Neural cell (in vitro differentiated cells): ENCODE measurements around the gene ZGLP1.

Experiments used
- EP300 ChIP-seq: fragments of 450-650 bp; conservative IDR thresholded peaks from 2 replicates; pipeline ENCODE4 v1.6.1; 2014; ENCODE audit warnings: antibody characterized with exemption, mild to moderate bottlenecking, moderate library complexity; ENCODE audit not compliant: poor library complexity, severe bottlenecking
- EZH2 ChIP-seq: fragments of 200-600, 300-800 bp; shearing (Covaris generic), sonication (generic); IDR thresholded peaks from 2 replicates; pipeline ENCODE4 v1.6.1; 2014; ENCODE audit warnings: antibody characterized with exemption, low read length, borderline replicate concordance, mild to moderate bottlenecking; ENCODE audit not compliant: insufficient read depth, poor library complexity, severe bottlenecking
- MXI1 ChIP-seq: fragments of 450-650 bp; conservative IDR thresholded peaks from 2 replicates; pipeline ENCODE4 v1.6.1; 2014; ENCODE audit warnings: antibody characterized with exemption, mild to moderate bottlenecking; ENCODE audit not compliant: poor library complexity, severe bottlenecking
- POLR2AphosphoS5 ChIP-seq: IDR thresholded peaks from 2 replicates; pipeline ENCODE4 v1.6.1; 2012
- RAD21 ChIP-seq: fragments of 450-650 bp; conservative IDR thresholded peaks from 2 replicates; pipeline ENCODE4 v1.6.1; 2014; ENCODE audit warnings: antibody characterized with exemption, mild to moderate bottlenecking, moderate library complexity
- REST ChIP-seq: IDR thresholded peaks from 2 replicates; pipeline ENCODE4 v1.6.1; 2012; ENCODE audit warnings: borderline replicate concordance
- SMC3 ChIP-seq: fragments of 450-650 bp; conservative IDR thresholded peaks from 2 replicates; pipeline ENCODE4 v1.6.1; 2014; ENCODE audit warnings: antibody characterized with exemption, mild to moderate bottlenecking, moderate library complexity; ENCODE audit not compliant: poor library complexity
- TAF1 ChIP-seq: IDR thresholded peaks from 2 replicates; pipeline ENCODE4 v1.6.1; 2012; ENCODE audit warnings: low read depth
- TF ChIP-seq, protein P1 (sequence below): fragments of 450-650 bp; IDR thresholded peaks from 2 replicates; pipeline ENCODE4 v1.5.1; 2014; ENCODE audit warnings: antibody characterized with exemption, mild to moderate bottlenecking, moderate library complexity; ENCODE audit not compliant: poor library complexity, severe bottlenecking

DNA sequence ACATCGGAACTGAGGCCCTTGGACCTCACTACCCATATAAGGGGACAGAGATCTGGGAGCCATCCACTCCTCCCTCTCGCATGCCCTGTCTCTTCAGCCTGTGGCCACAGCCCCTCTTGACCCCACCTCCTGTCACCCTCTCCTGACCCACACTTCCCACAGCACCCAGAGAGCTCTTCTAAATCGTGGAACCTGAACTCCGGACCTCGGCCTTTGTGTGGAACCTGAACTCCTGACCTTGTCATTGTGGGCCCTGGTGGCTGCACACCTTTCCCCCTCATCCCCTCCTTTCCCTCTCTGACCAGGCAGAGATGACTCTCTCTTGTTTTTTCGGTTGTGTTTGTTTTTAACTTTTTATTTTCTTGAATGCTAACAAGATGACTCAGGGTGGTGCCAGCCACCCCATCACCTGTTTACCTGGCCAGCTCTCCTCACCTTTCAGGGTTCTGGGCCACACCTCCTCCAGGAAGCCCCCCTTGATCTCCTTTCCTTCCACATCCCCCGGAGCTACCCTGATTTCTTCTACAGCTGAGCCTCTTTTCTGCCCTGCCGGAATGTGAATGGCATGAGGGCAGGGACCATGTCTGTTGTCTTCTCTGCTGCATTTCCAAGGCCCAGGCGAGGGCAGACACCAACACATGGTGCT is 52.5 kb downstream of the ZGLP1 start:
- TF ChIP-seq, protein P1, sequence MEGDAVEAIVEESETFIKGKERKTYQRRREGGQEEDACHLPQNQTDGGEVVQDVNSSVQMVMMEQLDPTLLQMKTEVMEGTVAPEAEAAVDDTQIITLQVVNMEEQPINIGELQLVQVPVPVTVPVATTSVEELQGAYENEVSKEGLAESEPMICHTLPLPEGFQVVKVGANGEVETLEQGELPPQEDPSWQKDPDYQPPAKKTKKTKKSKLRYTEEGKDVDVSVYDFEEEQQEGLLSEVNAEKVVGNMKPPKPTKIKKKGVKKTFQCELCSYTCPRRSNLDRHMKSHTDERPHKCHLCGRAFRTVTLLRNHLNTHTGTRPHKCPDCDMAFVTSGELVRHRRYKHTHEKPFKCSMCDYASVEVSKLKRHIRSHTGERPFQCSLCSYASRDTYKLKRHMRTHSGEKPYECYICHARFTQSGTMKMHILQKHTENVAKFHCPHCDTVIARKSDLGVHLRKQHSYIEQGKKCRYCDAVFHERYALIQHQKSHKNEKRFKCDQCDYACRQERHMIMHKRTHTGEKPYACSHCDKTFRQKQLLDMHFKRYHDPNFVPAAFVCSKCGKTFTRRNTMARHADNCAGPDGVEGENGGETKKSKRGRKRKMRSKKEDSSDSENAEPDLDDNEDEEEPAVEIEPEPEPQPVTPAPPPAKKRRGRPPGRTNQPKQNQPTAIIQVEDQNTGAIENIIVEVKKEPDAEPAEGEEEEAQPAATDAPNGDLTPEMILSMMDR: no peak
- TF ChIP-seq EZH2: no peak
- no peak for TF ChIP-seq RAD21
- no peak for TF ChIP-seq TAF1
- no peak for TF ChIP-seq POLR2AphosphoS5
- TF ChIP-seq REST: no peak
- no peak for TF ChIP-seq MXI1
- TF ChIP-seq EP300: no peak
- no peak for TF ChIP-seq SMC3
